ENCODE results near the gene OCA2.

GRCh38 chr15:27783678-27784077 is 315.4 kb downstream of the OCA2 start:
- TF ChIP-seq POLR2A (IDR thresholded peaks at IDR 0.05) (no peak), CTCF (IDR thresholded peaks at IDR 0.05) (no peak)
